Endothelial cell of umbilical vein (primary cell): ENCODE data around the gene HNRNPC. TPM values are rescaled to one million over a fixed set of nuclear protein-coding genes. Genes with fewer than 3 reads are reported as not detected.
"Not testable (repeated sequence)": the region's sequence is repeated elsewhere in the genome, so short reads cannot be mapped to it uniquely, and the experiment has no call there.

ENCODE experiments used
- BruUV-seq: library from RNA; stranded (reverse); fragments of 400-500 nt; replicated peaks from 2 replicates; lab custom pipeline; 2021; lab: Mats Ljungman, UMichigan
- CTCF ChIA-PET: fragments of 300-600, 350-600 bp; sonication (Branson Sonifier 250); formaldehyde crosslinking; loops from one replicate; lab custom pipeline; 2021; ENCODE audit warnings: antibody characterized with exemption, inconsistent platforms; lab: Charles Lee
- POLR2A ChIA-PET: fragments of 300-600, 350-600 bp; sonication (Branson Sonifier 250); formaldehyde crosslinking; loops from one replicate; lab custom pipeline; 2021; ENCODE audit warnings: antibody characterized with exemption, inconsistent platforms; lab: Charles Lee
- DNase-seq: peaks from one replicate; pipeline ENCODE4 v3.0.0-alpha.2; 2011; ENCODE audit warnings: low read depth, low spot score
- FAIRE-seq: peaks from 2 replicates; lab custom pipeline; 2011; peaks lifted over from hg19 to GRCh38; lab: Jason Lieb, UNC
- H2AFZ ChIP-seq: 2 replicates; pipeline ENCODE4 v1.6.0; 2012; ENCODE audit warnings: low read depth, low read length, control low read depth, inconsistent platforms
- H3K27ac ChIP-seq: 2 replicates; pipeline ENCODE4 v1.5.1; 2011; ENCODE audit warnings: low read depth, mild to moderate bottlenecking, control low read depth, low read length, moderate library complexity; ENCODE audit not compliant: insufficient read depth
- H3K27me3 ChIP-seq, 2 experiments: 2 replicates each; pipeline versions ENCODE4 v1.6.0 to v1.6.1; 2011; ENCODE audit warnings: low read length in 2 of 2, mixed read lengths in 1 of 2; ENCODE audit not compliant: control insufficient read depth in 2 of 2, insufficient read depth in 2 of 2
- H3K36me3 ChIP-seq, 2 experiments: 2 replicates in 1 of 2; 3 replicates in 1 of 2; pipeline ENCODE4 v1.5.1; 2011; ENCODE audit warnings: low read length in 2 of 2, mild to moderate bottlenecking in 1 of 2, moderate library complexity in 1 of 2; ENCODE audit not compliant: control insufficient read depth in 2 of 2, insufficient read depth in 2 of 2; ENCODE audit errors: extremely low read depth in 1 of 2
- H3K4me1 ChIP-seq: 3 replicates; pipeline ENCODE4 v1.5.1; 2011; ENCODE audit warnings: mild to moderate bottlenecking, low read length; ENCODE audit not compliant: control insufficient read depth, insufficient read depth; ENCODE audit errors: extremely low read depth
- H3K4me2 ChIP-seq: 2 replicates; pipeline ENCODE4 v1.6.1; 2011; ENCODE audit warnings: low read length, control low read depth, mixed read lengths; ENCODE audit not compliant: insufficient read depth
- H3K4me3 ChIP-seq, 3 experiments: fragments of 200-600 bp in 1 of 3; sonication (generic), shearing (Covaris generic) in 1 of 3; replicated peaks in 1 of 3; 2 replicates each; pipeline ENCODE4 v1.5.1; 2011 to 2016; ENCODE audit warnings: control low read depth in 3 of 3, low read length in 3 of 3, mild to moderate bottlenecking in 2 of 3, inconsistent platforms in 1 of 3, low read depth in 1 of 3, moderate library complexity in 1 of 3; ENCODE audit not compliant: insufficient read depth in 1 of 3
- H3K79me2 ChIP-seq: 2 replicates; pipeline ENCODE4 v1.6.0; 2012; ENCODE audit warnings: low read length, inconsistent platforms; ENCODE audit not compliant: control insufficient read depth, insufficient read depth
- H3K9ac ChIP-seq: replicated peaks from 2 replicates; pipeline ENCODE3; 2011; ENCODE audit warnings: low read length, control low read depth; ENCODE audit not compliant: insufficient read depth; ENCODE audit errors: extremely low read depth
- H3K9me1 ChIP-seq: replicated peaks from 3 replicates; pipeline ENCODE4 v1.6.0; 2011; ENCODE audit warnings: mild to moderate bottlenecking, low read length; ENCODE audit not compliant: control insufficient read depth, insufficient read depth; ENCODE audit errors: extremely low read depth
- H3K9me3 ChIP-seq: replicated peaks from 2 replicates; pipeline ENCODE4 v1.5.1; 2012; ENCODE audit warnings: low read length, inconsistent platforms; ENCODE audit not compliant: control insufficient read depth, insufficient read depth
- H4K20me1 ChIP-seq: replicated peaks from 2 replicates; pipeline ENCODE3; 2011; ENCODE audit warnings: mild to moderate bottlenecking, low read length; ENCODE audit not compliant: control insufficient read depth, insufficient read depth; ENCODE audit errors: extremely low read depth
- CTCF ChIP-seq, 2 donors: IDR thresholded peaks; 1 replicate in 1 of 2; 2 replicates in 1 of 2; pipeline ENCODE4 v1.5.1; 2011; ENCODE audit warnings: low read length in 2 of 2, mild to moderate bottlenecking in 2 of 2, moderate library complexity in 2 of 2, control low read depth in 1 of 2, inconsistent platforms in 1 of 2, low read depth in 1 of 2; ENCODE audit not compliant: insufficient read depth in 1 of 2; ENCODE audit errors: extremely low read depth in 1 of 2
- EZH2 ChIP-seq: IDR thresholded peaks from 2 replicates; pipeline ENCODE4 v1.6.1; 2012; ENCODE audit warnings: borderline replicate concordance, low read depth, mild to moderate bottlenecking, moderate library complexity, low read length, inconsistent platforms; ENCODE audit not compliant: severe bottlenecking
- FOS ChIP-seq: IDR thresholded peaks from 2 replicates; pipeline ENCODE4 v1.6.1; 2011; ENCODE audit warnings: mild to moderate bottlenecking, low read length, moderate library complexity, borderline replicate concordance; ENCODE audit not compliant: insufficient read depth
- GATA2 ChIP-seq: IDR thresholded peaks from 2 replicates; pipeline ENCODE4 v1.7.0; 2011; ENCODE audit warnings: low read depth, mild to moderate bottlenecking, moderate library complexity, mixed read lengths, low read length; ENCODE audit not compliant: insufficient read length, insufficient read depth
- JUN ChIP-seq: IDR thresholded peaks from 2 replicates; pipeline ENCODE4 v1.6.1; 2011; ENCODE audit warnings: borderline replicate concordance, low read depth; ENCODE audit not compliant: insufficient read length, insufficient read depth
- MAX ChIP-seq: IDR thresholded peaks from 2 replicates; pipeline ENCODE4 v1.6.1; 2011; ENCODE audit not compliant: insufficient read depth, insufficient read length
- MYC ChIP-seq: IDR thresholded peaks from one replicate; pipeline ENCODE4 v1.6.1; 2011; ENCODE audit warnings: mild to moderate bottlenecking, low read depth, low read length
- POLR2A ChIP-seq: IDR thresholded peaks from 2 replicates; pipeline ENCODE4 v1.6.1; 2012; ENCODE audit warnings: low read depth, mild to moderate bottlenecking, control low read depth, low read length
- POLR2AphosphoS5 ChIP-seq: IDR thresholded peaks from 2 replicates; pipeline ENCODE4 v1.6.1; 2012; ENCODE audit warnings: low read depth, mild to moderate bottlenecking, control low read depth, low read length, moderate library complexity; ENCODE audit not compliant: insufficient read depth
- dilution Hi-C: fragments of 300-500 bp; cut with MboI; formaldehyde crosslinking; loops from one replicate; pipeline ENCODE4 v1.15.0; 2019; ENCODE audit warnings: low sequenced_read_pairs; ENCODE audit not compliant: extremely low pct_ligation_motif_present
- intact Hi-C: fragments of 100-400 bp; cut with micrococcal nuclease; formaldehyde crosslinking; loops from one replicate; pipeline ENCODE4 v1.10.0; 2022
- polyA plus RNA-seq, 4 experiments: library from polyadenylated mRNA; depleted of rRNA in 3 of 4; stranded (reverse) in 3 of 4; unstranded in 1 of 4; fragments of >200 nt; gene quantifications; 2 replicates each; pipeline versions ENCODE4 v1.2.1 to v1.2.3, GENCODE V29; 2011 to 2012; ENCODE audit warnings: missing spikeins in 1 of 4
- total RNA-seq: library from RNA; stranded (reverse); gene quantifications from 2 replicates; pipeline ENCODE4 v1.2.3, GENCODE V29; 2021

Gene HNRNPC
- total and polyA plus RNA-seq, 2 donors (not counting 3 experiments of a cell fraction or from before 2014, with no cell fraction given): 531 to 674 TPM

- Histone ChIP-seq H3K9me1 (no peaks in the 10 kb centered on the region), H3K9ac (no peak overlapping the region), H3K9me3 (no peaks in the 10 kb centered on the region), H3K27ac (no peak overlapping the region), H3K4me1 (no peaks in the 10 kb centered on the region), H3K4me3 (no peak overlapping the region), H3K79me2 (no peaks in the 10 kb centered on the region), H2AFZ (no peak overlapping the region), H3K27me3 (peaks cover 5 to 8% of the 10 kb centered on the region in 2 experiments), H3K36me3 (no peaks in the 10 kb centered on the region), H4K20me1 (no peaks in the 10 kb centered on the region), H3K4me2 (no peak overlapping the region)
- ChIA-PET CTCF (no interaction called here), POLR2A (no interaction called here)
- TF ChIP-seq MYC: no peak
- no peak for TF ChIP-seq GATA2
- no peak for TF ChIP-seq EZH2
- TF ChIP-seq JUN: no peak
- TF ChIP-seq POLR2A: no peak
- TF ChIP-seq FOS: no peak
- TF ChIP-seq MAX: no peak
- TF ChIP-seq POLR2AphosphoS5: no peak
- TF ChIP-seq CTCF (IDR thresholded peaks at IDR 0.05; ENCODE audit: extremely low read depth in 1 of 2, insufficient read depth in 1 of 2, low read depth in 1 of 2, low read length in 2 of 2): no peak
- FAIRE-seq (no peak), DNase-seq (no peak)
- BruUV-seq: no TSS peak
- intact Hi-C loops (no loop called here), dilution Hi-C loops (no loop called here)
Observed at GRCh38 chr14:21307637-21308036, 38.4 kb upstream of the HNRNPC start.

- dilution Hi-C loops, H3K4me1 ChIP-seq, POLR2A ChIA-PET, DNase-seq, H3K9ac ChIP-seq, H4K20me1 ChIP-seq, CTCF ChIA-PET, FAIRE-seq, H3K79me2 ChIP-seq, BruUV-seq, H3K9me3 ChIP-seq, intact Hi-C loops, H3K27ac ChIP-seq, H3K4me3 ChIP-seq, H2AFZ ChIP-seq, H3K36me3 ChIP-seq, H3K9me1 ChIP-seq, H3K4me2 ChIP-seq: not testable (repeated sequence)
- peaks cover 14 to 20% of the 10 kb centered on the region in 2 experiments for H3K27me3 ChIP-seq
Observed at GRCh38 chr14:21302836-21303140, 33.5 kb upstream of the HNRNPC start.
